Germinal center (tissue), 1 donor: ENCODE measurements around the gene MED14.
A peak's percentile ranks its signal among the peaks of the same experiment; 100 is the strongest.

Source experiments
- DNase-seq: peaks from one replicate; pipeline ENCODE4 v3.0.0; 2012; ENCODE audit warnings: mixed read lengths, low spot score

The MED14 gene

GRCh38 chrX:40729598-40730584 lies 5.5 kb downstream of the MED14 start:
- DNase-seq = no peak

- no peak for DNase-seq
Measured at GRCh38 chrX:40727581-40728252, 7.6 kb downstream of the MED14 start.

DNA sequence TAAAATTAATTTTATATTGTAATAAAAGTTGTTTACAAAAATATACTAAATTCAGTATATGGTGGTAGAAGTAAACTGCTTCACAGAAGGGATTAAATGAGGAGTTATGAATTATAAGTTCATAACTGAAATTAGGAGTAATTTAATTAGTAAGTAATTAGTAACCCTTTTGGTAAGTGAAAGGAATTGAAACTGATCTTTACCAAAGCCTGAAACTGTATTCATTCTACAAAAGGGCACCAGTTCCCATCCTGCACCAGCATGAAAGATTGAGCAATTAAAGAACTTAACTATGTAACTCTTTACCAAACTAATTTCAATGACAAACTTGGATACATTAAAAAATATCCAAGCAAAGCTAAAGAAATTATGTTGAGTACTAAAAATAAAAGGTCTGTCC lies 8.2 kb downstream of the MED14 start:
- DNase-seq = no peak

DNA sequence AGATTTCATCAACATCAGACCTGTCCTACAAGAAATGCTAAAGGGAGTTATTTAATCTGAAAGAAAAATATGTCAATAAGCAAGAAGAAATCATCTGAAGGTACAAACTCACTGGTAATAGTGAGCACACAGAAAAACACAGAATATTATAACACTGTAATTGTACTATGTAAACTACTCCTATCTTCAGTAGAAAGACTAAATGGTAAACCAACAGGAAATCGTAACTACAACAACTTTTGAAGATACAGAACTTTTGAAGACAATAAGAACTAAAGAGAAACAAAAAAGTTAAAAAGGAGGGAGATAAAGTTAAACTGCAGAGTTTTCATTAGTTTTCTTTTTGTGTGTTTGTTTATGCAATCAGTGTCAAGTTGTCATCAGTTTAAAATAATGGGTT lies 12.4 kb downstream of the MED14 start:
- no peak for DNase-seq

DNA sequence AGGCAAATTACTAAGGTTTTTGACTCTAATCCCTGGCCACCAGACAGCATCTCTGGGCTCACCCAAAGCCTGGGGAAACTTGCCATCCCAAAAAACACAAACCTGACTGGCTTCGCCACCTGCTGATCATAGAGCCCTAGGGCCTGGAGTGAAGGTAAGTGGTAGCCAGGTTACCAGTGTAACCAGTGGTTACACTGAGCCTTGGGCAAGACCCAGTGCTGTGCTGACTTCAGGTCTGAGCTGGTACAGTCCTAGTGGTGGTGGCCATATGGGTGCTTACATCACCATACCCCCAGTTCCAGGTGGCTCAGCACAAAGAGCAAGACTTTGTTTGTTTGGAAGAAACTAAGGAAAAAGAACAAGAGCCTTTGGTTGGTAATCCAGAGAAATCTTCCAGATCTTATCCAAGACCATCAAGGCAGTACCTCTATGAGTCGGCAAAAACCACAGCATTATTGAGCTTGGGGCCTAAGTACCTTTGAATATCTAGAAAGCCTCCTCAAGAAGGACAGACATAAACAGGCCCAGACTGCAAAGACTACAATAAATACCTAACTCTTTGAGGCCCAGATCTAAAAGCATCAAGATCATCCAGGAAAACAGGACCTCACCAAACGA lies 13.7 kb downstream of the MED14 start:
- DNase-seq = no peak

- DNase-seq = no peak
Measured at GRCh38 chrX:40720792-40721191, 14.6 kb downstream of the MED14 start.

- no peak for DNase-seq
Measured at GRCh38 chrX:40720339-40720738, 15.0 kb downstream of the MED14 start.

GRCh38 chrX:40719731-40720130 lies 15.6 kb downstream of the MED14 start:
- DNase-seq = no peak

- DNase-seq = no peak
Measured at GRCh38 chrX:40719218-40719617, 16.1 kb downstream of the MED14 start.

- no peak for DNase-seq
Measured at GRCh38 chrX:40709395-40709794, 25.9 kb downstream of the MED14 start.

DNA sequence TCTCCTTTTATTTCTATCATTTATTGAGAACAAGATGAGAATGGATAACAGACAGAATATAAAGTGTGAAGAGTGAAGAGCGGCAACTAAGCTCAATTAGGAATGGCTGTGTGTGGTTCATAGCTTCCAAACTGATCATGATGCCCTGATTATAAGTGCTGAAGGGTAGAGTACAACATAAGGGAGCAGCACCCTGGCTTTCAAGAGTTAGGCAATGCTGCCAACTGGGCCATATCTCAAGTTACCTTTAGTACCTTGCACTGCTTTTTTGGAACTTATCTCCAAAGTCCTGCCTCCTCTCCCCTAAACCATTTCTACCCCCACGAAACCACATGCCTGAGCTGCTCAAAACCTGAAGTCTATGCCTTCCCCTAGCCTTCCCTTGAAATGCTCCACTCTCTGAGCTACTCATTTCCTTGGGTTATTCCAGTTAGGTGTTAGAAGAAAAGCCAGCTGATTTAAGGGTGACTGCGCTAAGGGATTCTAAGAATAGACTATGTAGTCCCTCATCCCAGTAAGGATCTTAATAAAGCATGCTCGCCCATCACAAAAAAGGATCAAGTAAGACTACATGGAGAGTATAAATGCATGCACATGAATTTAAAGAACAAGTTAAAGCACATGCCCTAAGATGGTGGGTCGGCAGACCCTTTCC lies 29.6 kb downstream of the MED14 start:
- no peak for DNase-seq

- no peak for DNase-seq
Measured at GRCh38 chrX:40700640-40701342, 34.6 kb downstream of the MED14 start.

- DNase-seq = no peak
Measured at GRCh38 chrX:40698851-40699250, 36.5 kb downstream of the MED14 start.

GRCh38 chrX:40694802-40695201 lies 40.5 kb downstream of the MED14 start:
- DNase-seq = no peak

DNA sequence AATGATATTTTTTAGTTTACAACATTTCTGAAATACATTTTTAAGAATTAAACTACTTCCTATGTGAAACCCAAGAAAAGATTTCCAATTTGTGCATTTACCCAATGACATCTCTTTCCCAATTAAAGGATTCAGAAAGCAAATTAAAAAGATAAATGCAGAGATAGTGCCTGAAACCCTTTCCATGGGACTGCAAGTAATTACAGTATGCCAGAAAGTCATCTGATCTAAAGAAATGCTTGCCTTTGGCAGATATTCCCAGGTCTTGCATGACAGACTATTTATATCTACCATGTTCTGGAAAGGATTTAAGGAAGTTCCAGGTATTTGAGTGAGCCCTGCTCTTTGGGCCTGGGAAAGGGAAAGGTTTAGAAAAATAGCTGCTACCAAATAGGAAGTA lies 46.4 kb downstream of the MED14 start:
- DNase-seq = no peak

- no peak for DNase-seq
Measured at GRCh38 chrX:40687169-40687568, 48.2 kb downstream of the MED14 start.

DNA sequence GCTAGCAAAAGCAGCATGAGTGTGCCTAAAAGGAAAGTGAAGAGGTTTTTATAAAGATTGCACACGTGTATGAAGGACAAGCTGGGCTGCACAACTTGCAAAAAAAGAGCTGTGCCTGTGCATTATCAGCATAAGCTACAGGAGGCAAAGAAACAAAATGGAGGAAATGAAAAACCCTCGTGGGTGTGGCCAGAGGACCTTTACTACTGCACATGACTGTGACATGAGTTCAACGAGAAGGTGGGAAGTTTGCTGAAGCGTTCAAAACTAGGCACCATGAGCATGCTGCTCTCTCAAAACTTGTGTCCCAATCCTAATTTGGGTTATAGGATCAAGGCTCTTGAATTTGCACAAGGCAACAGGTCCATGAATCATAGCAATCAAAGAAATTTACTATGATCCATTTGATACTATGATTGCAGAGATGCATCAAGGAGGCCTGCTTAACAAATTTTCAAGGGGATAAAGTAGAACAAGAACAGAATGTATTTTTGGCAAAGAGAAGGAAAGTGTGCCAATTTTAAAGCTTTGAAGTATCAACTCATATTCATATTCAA lies 49.9 kb downstream of the MED14 start:
- peak; percentile 3 for DNase-seq

GRCh38 chrX:40684092-40684491 lies 51.2 kb downstream of the MED14 start:
- no peak for DNase-seq

DNA sequence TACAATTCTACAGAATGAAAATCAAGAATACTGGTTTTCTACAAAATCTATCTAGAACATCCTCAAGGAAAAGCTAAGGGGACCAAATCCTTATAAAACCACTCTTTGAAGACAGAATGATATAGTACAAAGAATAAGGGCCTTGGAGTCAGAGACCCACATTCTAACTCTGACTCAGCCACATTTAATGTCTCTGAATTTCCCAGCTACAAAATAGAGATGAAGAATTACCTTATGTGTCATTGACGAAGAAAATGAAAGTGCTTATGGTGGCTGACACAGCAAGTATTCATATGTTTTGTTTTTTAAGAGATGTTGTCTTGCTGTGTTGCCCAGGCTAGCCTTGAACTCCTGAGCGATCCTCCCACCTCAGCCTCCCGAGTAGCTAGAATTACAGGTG lies 52.1 kb downstream of the MED14 start:
- no peak for DNase-seq

DNA sequence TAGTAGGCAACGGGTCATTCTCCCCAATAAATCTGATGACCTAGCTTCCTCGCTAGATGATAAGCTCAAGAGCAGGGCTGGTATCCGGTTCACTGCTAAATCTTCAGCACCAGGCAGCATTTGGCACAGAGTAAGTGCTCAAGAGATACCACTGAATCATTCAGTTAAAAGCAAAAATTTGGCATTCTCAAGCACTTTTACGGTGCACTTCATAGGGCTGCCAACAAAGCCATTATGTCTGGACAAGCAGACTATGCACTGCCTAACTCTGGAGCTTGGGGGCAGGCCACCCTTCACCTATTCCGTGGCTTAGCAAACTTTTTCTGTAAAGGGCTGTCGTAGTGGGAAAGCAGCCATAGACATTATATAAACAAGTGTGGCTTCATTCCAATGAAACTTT lies 64.2 kb downstream of the MED14 start:
- DNase-seq = no peak

- DNase-seq = no peak
Measured at GRCh38 chrX:40663880-40664630, 71.3 kb downstream of the MED14 start.
